AG08395 (cell line): ENCODE data around the gene OTULIN.

Source experiments
- DNase-seq: peaks from one replicate; pipeline ENCODE4 v3.0.0; 2012; ENCODE audit warnings: mixed read lengths, low spot score

Gene OTULIN

DNA sequence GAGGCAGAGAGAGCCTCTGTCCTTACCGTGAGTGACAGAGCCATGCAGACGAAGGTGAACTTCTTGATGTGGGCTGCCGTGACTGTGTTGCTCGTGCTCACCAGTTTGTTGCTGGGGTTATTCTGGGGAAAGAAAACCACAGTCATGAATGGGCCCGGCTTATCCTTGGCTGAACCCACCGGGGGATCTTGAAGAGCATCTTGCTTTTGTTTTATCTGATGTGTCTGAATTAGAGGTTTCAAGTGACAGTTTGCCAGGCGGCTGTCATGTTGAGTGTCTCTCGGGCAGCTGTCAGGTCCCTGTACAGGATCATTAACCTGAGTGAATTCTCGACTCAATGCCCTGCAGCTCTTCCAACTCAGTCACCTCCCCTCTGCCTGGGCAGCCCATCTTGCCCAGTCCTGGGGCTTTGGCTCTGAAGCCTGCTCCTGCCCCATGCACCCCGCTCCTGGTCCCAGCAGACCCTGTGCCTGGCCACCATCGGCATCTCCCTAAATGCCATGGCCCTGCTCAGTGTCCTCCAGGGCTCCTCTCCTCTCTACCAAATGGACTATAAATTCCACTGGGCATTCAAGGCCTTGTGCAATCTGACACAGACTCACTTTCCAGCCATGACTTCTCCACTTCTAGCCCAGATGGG lies 77.4 kb downstream of the OTULIN start:
- DNase-seq, result no peak

DNA sequence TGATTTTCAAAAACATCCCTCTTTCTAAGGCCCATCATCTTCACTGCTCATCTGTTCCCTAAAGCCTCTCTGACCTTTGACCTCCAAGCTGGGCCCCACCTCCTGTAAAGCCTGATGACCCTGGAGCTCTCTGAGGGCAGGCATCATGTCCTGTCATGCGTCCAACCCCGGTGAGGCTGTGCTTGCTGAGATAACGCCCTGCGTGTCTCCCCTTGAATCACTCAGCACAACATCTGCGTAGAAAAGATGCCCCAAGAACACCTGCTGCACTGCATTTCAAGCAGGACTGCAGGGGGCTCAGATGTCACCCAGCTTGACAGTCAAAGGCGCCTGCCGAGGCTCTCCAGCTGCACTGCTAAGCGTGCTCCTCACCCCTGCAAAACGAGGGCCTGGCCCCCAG lies 78.0 kb downstream of the OTULIN start:
- no peak for DNase-seq

DNA sequence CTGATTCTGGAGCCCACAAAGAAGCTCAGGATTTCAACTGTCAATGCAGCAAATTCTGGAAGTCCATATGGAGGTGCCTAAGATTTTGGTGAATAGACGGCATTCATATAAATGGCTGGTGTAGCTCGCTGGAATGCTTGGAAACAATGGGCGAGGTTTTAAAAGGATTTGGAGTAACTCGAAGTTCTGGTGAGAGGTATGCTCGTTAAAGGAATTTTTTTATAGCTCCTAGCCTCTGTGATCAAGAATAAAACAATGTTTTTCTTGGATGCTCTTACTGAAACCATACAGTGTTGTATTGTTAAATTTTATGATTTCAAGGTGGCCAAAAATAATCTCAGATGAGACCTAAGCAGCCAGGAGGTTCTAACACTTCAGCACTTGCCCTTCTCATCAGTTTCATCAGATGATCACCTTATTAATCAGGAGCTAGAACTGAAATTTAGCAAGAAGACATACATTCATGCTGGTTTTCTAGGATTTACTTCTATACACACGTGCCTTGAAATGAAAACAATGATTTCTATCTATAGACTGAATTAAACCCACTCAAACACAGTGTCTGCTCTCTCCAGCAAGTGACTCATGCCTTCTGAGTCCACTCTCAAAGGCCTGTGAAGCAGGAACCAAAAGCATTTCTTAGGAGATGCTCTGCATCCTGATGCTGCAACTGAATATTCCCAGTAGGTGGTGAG lies 79.2 kb downstream of the OTULIN start:
- DNase-seq, result peak; percentile 49

DNA sequence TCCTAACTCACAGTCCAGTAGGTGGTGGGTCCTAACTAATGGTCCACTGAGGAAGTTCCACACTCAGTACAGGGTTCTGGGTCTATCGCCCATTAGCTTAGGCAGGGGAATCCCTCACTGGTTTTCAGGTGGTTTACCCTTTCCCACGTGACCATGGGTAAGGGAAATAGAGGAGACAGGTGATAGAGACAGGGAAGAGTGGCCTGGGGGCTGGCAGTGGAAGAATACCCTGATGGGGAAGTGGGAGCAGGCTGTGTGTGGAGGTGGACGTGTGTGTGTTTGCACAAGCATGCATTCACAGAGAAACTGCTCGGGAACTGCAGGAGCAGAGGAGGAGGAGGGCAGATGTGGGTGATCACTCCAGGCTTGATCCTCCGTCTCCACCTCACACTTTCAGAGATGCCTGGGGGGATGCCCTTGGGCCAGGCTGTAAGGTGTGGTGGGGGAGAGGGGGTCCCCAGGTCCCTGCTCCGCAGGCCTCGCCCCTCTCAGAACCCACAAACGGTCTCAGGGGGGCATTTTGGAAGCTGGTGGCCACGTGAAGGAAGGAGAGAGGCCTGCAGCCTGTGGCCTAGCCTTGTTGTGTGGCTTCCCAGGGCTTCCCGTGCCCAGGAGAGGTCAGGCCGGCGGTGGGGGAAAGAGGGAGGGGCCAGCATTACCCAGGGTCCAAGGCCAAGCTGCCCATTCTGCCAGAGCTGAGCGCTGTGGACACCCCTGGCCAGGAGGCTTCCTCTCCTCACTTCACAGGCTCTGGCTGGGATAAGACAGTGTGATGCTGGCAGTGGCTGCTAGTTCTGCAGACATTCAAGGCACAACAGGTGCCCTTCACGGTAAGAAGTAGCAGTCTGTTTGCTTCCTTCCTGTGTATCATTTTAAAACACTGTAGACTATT lies 80.0 kb downstream of the OTULIN start:
- no peak for DNase-seq

DNA sequence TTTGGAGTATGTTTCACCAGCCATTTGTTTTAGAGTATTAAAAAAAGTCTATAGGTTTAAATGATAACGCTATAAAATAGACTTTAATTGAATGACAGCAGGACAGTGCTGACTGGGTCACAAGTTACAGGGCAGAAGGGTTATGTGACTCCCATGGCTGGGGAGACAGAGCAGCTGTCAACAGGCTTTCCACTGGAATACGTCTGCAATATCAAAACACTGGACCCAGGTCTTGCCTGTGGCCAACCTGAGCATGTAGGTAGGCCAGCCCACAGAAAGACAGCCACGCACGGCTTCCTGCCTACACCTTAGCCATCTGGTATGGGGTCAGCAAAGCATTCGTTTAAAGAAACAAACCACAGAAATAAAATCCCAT lies 80.7 kb downstream of the OTULIN start:
- no peak for DNase-seq

DNA sequence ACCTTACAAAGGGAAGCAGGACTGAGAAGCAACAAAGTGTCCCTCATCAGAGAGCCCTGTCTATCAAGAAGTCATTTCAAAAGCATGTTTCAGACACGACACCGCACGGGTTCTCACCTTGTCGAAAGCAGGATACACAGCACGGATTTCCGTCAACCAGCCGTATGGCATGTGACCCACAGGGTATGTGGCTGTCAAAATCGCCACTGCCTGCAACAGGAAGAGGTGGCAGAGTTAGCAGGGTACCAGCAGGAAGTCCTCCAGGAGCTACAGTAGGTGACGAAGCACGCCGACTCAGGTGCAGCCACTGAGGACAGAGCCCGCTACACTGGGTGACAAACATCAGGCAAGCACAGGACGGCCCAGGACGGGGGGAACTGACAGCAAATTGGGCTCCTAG lies 81.2 kb downstream of the OTULIN start:
- no peak for DNase-seq

DNA sequence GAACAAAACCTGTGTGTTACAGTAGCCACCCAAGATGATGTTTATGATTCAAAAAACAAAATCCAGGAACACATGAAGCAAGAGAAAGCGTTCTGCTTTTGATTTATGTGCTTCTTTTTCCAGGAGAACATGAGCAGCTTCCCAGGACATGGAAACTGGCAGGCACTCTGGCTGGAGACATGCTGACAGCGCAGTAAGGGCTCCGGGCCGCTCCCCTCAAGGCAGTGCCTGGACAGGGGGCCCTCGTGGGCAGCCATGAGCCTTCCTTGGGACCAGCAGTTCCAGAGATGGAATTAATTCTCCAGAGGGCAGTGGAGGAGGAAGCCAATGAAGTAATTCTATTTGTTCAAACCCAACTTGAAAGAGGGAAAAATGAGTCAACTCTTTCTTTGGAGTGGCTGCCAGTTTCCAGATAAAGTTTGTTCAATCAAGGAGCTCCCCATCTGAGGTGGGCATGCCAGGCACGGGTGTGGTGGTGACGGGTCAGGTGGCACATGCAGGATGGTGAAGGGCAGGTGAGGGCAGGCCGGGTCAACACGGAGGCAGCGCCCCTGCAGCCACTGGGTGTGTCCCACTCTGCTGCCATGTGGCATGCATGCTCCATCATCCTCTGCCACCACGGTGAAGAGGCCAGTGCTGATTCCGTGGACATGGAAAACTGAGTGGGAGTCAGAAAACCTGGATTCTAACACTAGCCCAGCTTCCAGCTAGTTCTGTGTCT lies 83.8 kb downstream of the OTULIN start:
- no peak for DNase-seq
